ENCODE data around the gene MDM1.

The MDM1 gene

GRCh38 chr12:68368327-68368726, 36.2 kb upstream of the MDM1 start:
- H3K9ac ChIP-seq (ENCODE audit: low read depth, low read length) = no peak overlapping the region
- no peaks in the 10 kb centered on the region for H3K36me3 ChIP-seq (ENCODE audit: insufficient read depth, low read length)
- H3K4me3 ChIP-seq (ENCODE audit: low read length) = no peak overlapping the region
- 93% methylated on average over 2 of the region's 2 CpGs for WGBS
- no peak overlapping the region for H3K27ac ChIP-seq (ENCODE audit: low read depth, low read length)
- no peaks in the 10 kb centered on the region for H3K9me3 ChIP-seq (ENCODE audit: insufficient read depth, low read depth, low read length)
- peaks cover 9% of the 10 kb centered on the region; the same call in 1 of the 2 replicates for H3K4me1 ChIP-seq (ENCODE audit: insufficient read depth, low read length)
- no peaks in the 10 kb centered on the region for H3K27me3 ChIP-seq (ENCODE audit: insufficient read depth, low read length)

- Histone ChIP-seq H3K4me3 (ENCODE audit: low read length) (no peak overlapping the region), H3K4me1 (ENCODE audit: insufficient read depth, low read length) (peaks cover 9% of the 10 kb centered on the region; the same call in 1 of the 2 replicates), H3K27ac (ENCODE audit: low read depth, low read length) (no peak overlapping the region), H3K27me3 (ENCODE audit: insufficient read depth, low read length) (no peaks in the 10 kb centered on the region), H3K9me3 (ENCODE audit: insufficient read depth, low read depth, low read length) (no peaks in the 10 kb centered on the region), H3K36me3 (ENCODE audit: insufficient read depth, low read length) (no peaks in the 10 kb centered on the region), H3K9ac (ENCODE audit: low read depth, low read length) (no peak overlapping the region)
- 90% methylated on average over 2 of the region's 2 CpGs for WGBS
Observed at GRCh38 chr12:68367903-68368302, 35.7 kb upstream of the MDM1 start.

- Histone ChIP-seq H3K9ac (ENCODE audit: low read depth, low read length) (no peak overlapping the region), H3K27ac (ENCODE audit: low read depth, low read length) (no peak overlapping the region), H3K9me3 (ENCODE audit: insufficient read depth, low read depth, low read length) (no peaks in the 10 kb centered on the region), H3K4me1 (ENCODE audit: insufficient read depth, low read length) (peaks cover 9% of the 10 kb centered on the region; the same call in 1 of the 2 replicates), H3K36me3 (ENCODE audit: insufficient read depth, low read length) (no peaks in the 10 kb centered on the region), H3K4me3 (ENCODE audit: low read length) (no peak overlapping the region), H3K27me3 (ENCODE audit: insufficient read depth, low read length) (no peaks in the 10 kb centered on the region)
- 94% methylated on average over 1 of the region's 1 CpG for WGBS
Observed at GRCh38 chr12:68367116-68367515, 35.0 kb upstream of the MDM1 start.

- Histone ChIP-seq H3K27ac (ENCODE audit: low read depth, low read length) (no peak overlapping the region), H3K27me3 (ENCODE audit: insufficient read depth, low read length) (no peaks in the 10 kb centered on the region), H3K4me3 (ENCODE audit: low read length) (peak overlapping the region; percentile 27), H3K9me3 (ENCODE audit: insufficient read depth, low read depth, low read length) (no peaks in the 10 kb centered on the region), H3K36me3 (ENCODE audit: insufficient read depth, low read length) (no peaks in the 10 kb centered on the region), H3K9ac (ENCODE audit: low read depth, low read length) (peak overlapping the region; percentile 23; the same call in 1 of the 2 replicates), H3K4me1 (ENCODE audit: insufficient read depth, low read length) (peaks cover 9% of the 10 kb centered on the region; the same call in 1 of the 2 replicates)
- 38% methylated on average over 26 of the region's 26 CpGs for WGBS
Observed at GRCh38 chr12:68364893-68365725, 32.9 kb upstream of the MDM1 start.

GRCh38 chr12:68364328-68364727, 32.2 kb upstream of the MDM1 start:
- no peak overlapping the region for H3K27ac ChIP-seq (ENCODE audit: low read depth, low read length)
- no peaks in the 10 kb centered on the region for H3K27me3 ChIP-seq (ENCODE audit: insufficient read depth, low read length)
- H3K4me1 ChIP-seq (ENCODE audit: insufficient read depth, low read length) = peaks cover 9% of the 10 kb centered on the region; the same call in 1 of the 2 replicates
- H3K9ac ChIP-seq (ENCODE audit: low read depth, low read length) = no peak overlapping the region
- H3K36me3 ChIP-seq (ENCODE audit: insufficient read depth, low read length) = no peaks in the 10 kb centered on the region
- H3K9me3 ChIP-seq (ENCODE audit: insufficient read depth, low read depth, low read length) = no peaks in the 10 kb centered on the region
- no peak overlapping the region for H3K4me3 ChIP-seq (ENCODE audit: low read length)
- 89% methylated on average over 1 of the region's 3 CpGs for WGBS

- Histone ChIP-seq H3K9ac (ENCODE audit: low read depth, low read length) (no peak overlapping the region), H3K4me1 (ENCODE audit: insufficient read depth, low read length) (peaks cover 17% of the 10 kb centered on the region; the same call in 1 of the 2 replicates), H3K9me3 (ENCODE audit: insufficient read depth, low read depth, low read length) (no peaks in the 10 kb centered on the region), H3K36me3 (ENCODE audit: insufficient read depth, low read length) (no peaks in the 10 kb centered on the region), H3K4me3 (ENCODE audit: low read length) (no peak overlapping the region), H3K27ac (ENCODE audit: low read depth, low read length) (no peak overlapping the region), H3K27me3 (ENCODE audit: insufficient read depth, low read length) (no peaks in the 10 kb centered on the region)
Observed at GRCh38 chr12:68361953-68362352, 29.8 kb upstream of the MDM1 start.

GRCh38 chr12:68359674-68360073, 27.5 kb upstream of the MDM1 start:
- H3K27ac ChIP-seq (ENCODE audit: low read depth, low read length) = no peak overlapping the region
- no peak overlapping the region for H3K4me3 ChIP-seq (ENCODE audit: low read length)
- no peaks in the 10 kb centered on the region for H3K27me3 ChIP-seq (ENCODE audit: insufficient read depth, low read length)
- no peaks in the 10 kb centered on the region for H3K9me3 ChIP-seq (ENCODE audit: insufficient read depth, low read depth, low read length)
- no peaks in the 10 kb centered on the region for H3K36me3 ChIP-seq (ENCODE audit: insufficient read depth, low read length)
- H3K4me1 ChIP-seq (ENCODE audit: insufficient read depth, low read length) = peaks cover 9% of the 10 kb centered on the region; the same call in 1 of the 2 replicates
- H3K9ac ChIP-seq (ENCODE audit: low read depth, low read length) = no peak overlapping the region

GRCh38 chr12:68358532-68359485, 26.6 kb upstream of the MDM1 start:
- no peaks in the 10 kb centered on the region for H3K36me3 ChIP-seq (ENCODE audit: insufficient read depth, low read length)

GRCh38 chr12:68356986-68357385, 24.8 kb upstream of the MDM1 start:
- no peaks in the 10 kb centered on the region for H3K27me3 ChIP-seq (ENCODE audit: insufficient read depth, low read length)
- no peak overlapping the region for H3K9ac ChIP-seq (ENCODE audit: low read depth, low read length)
- H3K4me1 ChIP-seq (ENCODE audit: insufficient read depth, low read length) = peaks cover 8% of the 10 kb centered on the region; the same call in 1 of the 2 replicates
- no peak overlapping the region for H3K27ac ChIP-seq (ENCODE audit: low read depth, low read length)
- no peaks in the 10 kb centered on the region for H3K9me3 ChIP-seq (ENCODE audit: insufficient read depth, low read depth, low read length)
- no peaks in the 10 kb centered on the region for H3K36me3 ChIP-seq (ENCODE audit: insufficient read depth, low read length)
- WGBS = 86% methylated on average over 1 of the region's 1 CpG
- no peak overlapping the region for H3K4me3 ChIP-seq (ENCODE audit: low read length)

More at GRCh38 chr12:68358532-68359485, 26.6 kb upstream of the MDM1 start:
- Histone ChIP-seq H3K9me3 (ENCODE audit: insufficient read depth, low read depth, low read length) (no peaks in the 10 kb centered on the region), H3K9ac (ENCODE audit: low read depth, low read length) (peak overlapping the region; percentile 67), H3K4me1 (ENCODE audit: insufficient read depth, low read length) (peaks cover 8% of the 10 kb centered on the region; the same call in 1 of the 2 replicates), H3K27me3 (ENCODE audit: insufficient read depth, low read length) (no peaks in the 10 kb centered on the region), H3K27ac (ENCODE audit: low read depth, low read length) (peak overlapping the region; percentile 51; the same call in 1 of the 2 replicates), H3K4me3 (ENCODE audit: low read length) (peak overlapping the region; percentile 34)
- WGBS = 27% methylated on average over 10 of the region's 10 CpGs

GRCh38 chr12:68356060-68356695, 24.0 kb upstream of the MDM1 start:
- Histone ChIP-seq H3K27me3 (ENCODE audit: insufficient read depth, low read length) (no peaks in the 10 kb centered on the region), H3K4me1 (ENCODE audit: insufficient read depth, low read length) (peaks cover 8% of the 10 kb centered on the region; the same call in 1 of the 2 replicates), H3K9me3 (ENCODE audit: insufficient read depth, low read depth, low read length) (no peaks in the 10 kb centered on the region), H3K9ac (ENCODE audit: low read depth, low read length) (no peak overlapping the region), H3K27ac (ENCODE audit: low read depth, low read length) (no peak overlapping the region), H3K36me3 (ENCODE audit: insufficient read depth, low read length) (no peaks in the 10 kb centered on the region), H3K4me3 (ENCODE audit: low read length) (no peak overlapping the region)
